ENCODE data around the gene ABTB2. TPM values are rescaled to one million over a fixed set of nuclear protein-coding genes. Genes with fewer than 3 reads are reported as not detected.
A peak's percentile ranks its signal among the peaks of the same experiment; 100 is the strongest.

Gene ABTB2
- total and polyA plus RNA-seq, 2 experiments from 2014 or later = 12.4 to 14.3 TPM

GRCh38 chr11:34178209-34178821, 179.5 kb downstream of the ABTB2 start:
- no peak for DNase-seq (ENCODE audit: low spot score)
- H3K4me2 ChIP-seq = no peak overlapping the region
- whole genome bisulfite sequencing (ENCODE audit: low lambda C conversion rate, missing lambda C conversion rate) = 94% methylated on average over 10 of the region's 10 CpGs
- no peak overlapping the region for H3K27ac ChIP-seq
- H3K9me3 ChIP-seq (ENCODE audit: low read depth) = no peaks in the 10 kb centered on the region
- H2AFZ ChIP-seq = no peak overlapping the region
- H4K20me1 ChIP-seq (ENCODE audit: insufficient read depth, poor library complexity, severe bottlenecking) = no peaks in the 10 kb centered on the region
- no peaks in the 10 kb centered on the region for H3K79me2 ChIP-seq
- no peak overlapping the region for H3K4me3 ChIP-seq
- no peak for TF ChIP-seq CTCF (IDR thresholded peaks at IDR 0.05; ENCODE audit: poor library complexity)
- no peak for TF ChIP-seq EZH2 (IDR thresholded peaks at IDR 0.05; ENCODE audit: borderline replicate concordance)
- TF ChIP-seq EZH2phosphoT487 (IDR thresholded peaks at IDR 0.05; ENCODE audit: low read depth, severe bottlenecking, unreplicated experiment) = no peak
- H3K4me1 ChIP-seq (ENCODE audit: insufficient read depth) = peaks cover 36% of the 10 kb centered on the region
- H3K36me3 ChIP-seq (replicated peaks; ENCODE audit: insufficient read depth, low read depth) = no peaks in the 10 kb centered on the region
- H3K27me3 ChIP-seq = no peaks in the 10 kb centered on the region
- no peaks in the 10 kb centered on the region for H3K9me2 ChIP-seq (replicated peaks; ENCODE audit: insufficient read depth)

- H3K27ac ChIP-seq = no peak overlapping the region
- TF ChIP-seq EZH2 (IDR thresholded peaks at IDR 0.05; ENCODE audit: borderline replicate concordance) = no peak
- no peak for TF ChIP-seq EZH2phosphoT487 (IDR thresholded peaks at IDR 0.05; ENCODE audit: low read depth, severe bottlenecking, unreplicated experiment)
- no peak for TF ChIP-seq CTCF (IDR thresholded peaks at IDR 0.05; ENCODE audit: poor library complexity)
- no peaks in the 10 kb centered on the region for H3K79me2 ChIP-seq
- no peak overlapping the region for H3K4me2 ChIP-seq
- H4K20me1 ChIP-seq (ENCODE audit: insufficient read depth, poor library complexity, severe bottlenecking) = no peaks in the 10 kb centered on the region
- no peak overlapping the region for H2AFZ ChIP-seq
- H3K9me3 ChIP-seq (ENCODE audit: low read depth) = no peaks in the 10 kb centered on the region
- no peaks in the 10 kb centered on the region for H3K36me3 ChIP-seq (replicated peaks; ENCODE audit: insufficient read depth, low read depth)
- no peaks in the 10 kb centered on the region for H3K27me3 ChIP-seq
- H3K9me2 ChIP-seq (replicated peaks; ENCODE audit: insufficient read depth) = no peaks in the 10 kb centered on the region
- 32% methylated on average over 2 of the region's 2 CpGs for WGBS (ENCODE audit: low lambda C conversion rate, missing lambda C conversion rate)
- no peak overlapping the region for H3K4me3 ChIP-seq
- H3K4me1 ChIP-seq (ENCODE audit: insufficient read depth) = peaks cover 31% of the 10 kb centered on the region
- DNase-seq (ENCODE audit: low spot score) = no peak
Observed at GRCh38 chr11:34176751-34177209, 181.0 kb downstream of the ABTB2 start.

GRCh38 chr11:34175284-34176019, 182.4 kb downstream of the ABTB2 start:
- no peak overlapping the region for H2AFZ ChIP-seq
- 89% methylated on average over 7 of the region's 7 CpGs for WGBS (ENCODE audit: low lambda C conversion rate, missing lambda C conversion rate)
- H3K79me2 ChIP-seq = no peaks in the 10 kb centered on the region
- no peaks in the 10 kb centered on the region for H3K9me2 ChIP-seq (replicated peaks; ENCODE audit: insufficient read depth)
- H4K20me1 ChIP-seq (ENCODE audit: insufficient read depth, poor library complexity, severe bottlenecking) = no peaks in the 10 kb centered on the region
- peaks cover 18% of the 10 kb centered on the region for H3K4me1 ChIP-seq (ENCODE audit: insufficient read depth)
- no peak for DNase-seq (ENCODE audit: low spot score)
- TF ChIP-seq CTCF (IDR thresholded peaks at IDR 0.05; ENCODE audit: poor library complexity) (no peak), EZH2phosphoT487 (IDR thresholded peaks at IDR 0.05; ENCODE audit: low read depth, severe bottlenecking, unreplicated experiment) (no peak), EZH2 (IDR thresholded peaks at IDR 0.05; ENCODE audit: borderline replicate concordance) (no peak)
- H3K27me3 ChIP-seq = no peaks in the 10 kb centered on the region
- H3K36me3 ChIP-seq (replicated peaks; ENCODE audit: insufficient read depth, low read depth) = no peaks in the 10 kb centered on the region
- H3K9me3 ChIP-seq (ENCODE audit: low read depth) = no peaks in the 10 kb centered on the region
- H3K27ac ChIP-seq = no peak overlapping the region
- H3K4me2 ChIP-seq = peak overlapping the region; percentile 87
- no peak overlapping the region for H3K4me3 ChIP-seq
